ENCODE measurements around the gene HECTD4. TPM values are rescaled to one million over a fixed set of nuclear protein-coding genes. Genes with fewer than 3 reads are reported as not detected.

The HECTD4 gene
- total RNA-seq, 1 experiment from 2014 or later: 54.5 TPM

GRCh38 chr12:112179341-112179740 is 202.9 kb downstream of the HECTD4 start:
- peaks cover 3% of the 10 kb centered on the region; the same call in 1 of the 2 replicates for H3K36me3 ChIP-seq (ENCODE audit: control insufficient read depth, insufficient read depth, low read length)
- BruUV-seq (replicated peaks): no TSS peak
- POLR2A ChIA-PET: no interaction called here

DNA sequence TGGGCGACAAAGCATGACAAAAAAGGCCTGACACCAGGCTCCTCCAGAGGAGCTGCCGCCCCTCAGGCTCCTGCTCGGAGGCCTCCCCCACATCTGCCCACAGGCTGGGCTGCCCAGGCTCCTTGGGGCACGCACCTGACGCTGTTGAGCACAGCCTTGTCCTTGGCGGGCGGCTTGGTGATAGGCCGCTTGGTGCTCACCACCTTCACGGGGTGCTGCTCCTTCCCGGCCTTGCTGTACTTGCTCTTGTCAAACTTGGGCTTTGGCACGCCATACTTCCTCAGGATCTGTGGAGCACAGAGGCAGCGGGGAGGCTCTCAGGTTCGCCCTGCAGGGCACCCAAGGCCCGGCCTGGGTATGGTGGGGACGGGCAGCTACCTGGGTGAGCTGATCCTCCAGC is 203.4 kb downstream of the HECTD4 start:
- no peaks in the 10 kb centered on the region for H3K27me3 ChIP-seq (replicated peaks; ENCODE audit: control insufficient read depth, insufficient read depth, low read length)
- ChIA-PET CTCF (no interaction called here), POLR2A (no interaction called here)
- H3K36me3 ChIP-seq (ENCODE audit: control insufficient read depth, insufficient read depth, low read length): peaks cover 4% of the 10 kb centered on the region; the same call in 1 of the 2 replicates
- H3K36me3 Mint-ChIP-seq (ENCODE audit: insufficient read depth, unreplicated experiment): peaks cover 53% of the 10 kb centered on the region
- H3K27me3 Mint-ChIP-seq (ENCODE audit: insufficient read depth, unreplicated experiment): no peaks in the 10 kb centered on the region
- no peak for DNase-seq
- TF ChIP-seq, protein P1, sequence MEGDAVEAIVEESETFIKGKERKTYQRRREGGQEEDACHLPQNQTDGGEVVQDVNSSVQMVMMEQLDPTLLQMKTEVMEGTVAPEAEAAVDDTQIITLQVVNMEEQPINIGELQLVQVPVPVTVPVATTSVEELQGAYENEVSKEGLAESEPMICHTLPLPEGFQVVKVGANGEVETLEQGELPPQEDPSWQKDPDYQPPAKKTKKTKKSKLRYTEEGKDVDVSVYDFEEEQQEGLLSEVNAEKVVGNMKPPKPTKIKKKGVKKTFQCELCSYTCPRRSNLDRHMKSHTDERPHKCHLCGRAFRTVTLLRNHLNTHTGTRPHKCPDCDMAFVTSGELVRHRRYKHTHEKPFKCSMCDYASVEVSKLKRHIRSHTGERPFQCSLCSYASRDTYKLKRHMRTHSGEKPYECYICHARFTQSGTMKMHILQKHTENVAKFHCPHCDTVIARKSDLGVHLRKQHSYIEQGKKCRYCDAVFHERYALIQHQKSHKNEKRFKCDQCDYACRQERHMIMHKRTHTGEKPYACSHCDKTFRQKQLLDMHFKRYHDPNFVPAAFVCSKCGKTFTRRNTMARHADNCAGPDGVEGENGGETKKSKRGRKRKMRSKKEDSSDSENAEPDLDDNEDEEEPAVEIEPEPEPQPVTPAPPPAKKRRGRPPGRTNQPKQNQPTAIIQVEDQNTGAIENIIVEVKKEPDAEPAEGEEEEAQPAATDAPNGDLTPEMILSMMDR (IDR thresholded peaks at IDR 0.05; ENCODE audit: insufficient read depth in 1 of 2, low read depth in 1 of 2, low read length in 1 of 2, severe bottlenecking in 1 of 2, unreplicated experiment in 1 of 2): no peak
- no peaks in the 10 kb centered on the region for H3K9me3 ChIP-seq
- H3K27ac Mint-ChIP-seq (ENCODE audit: unreplicated experiment): no peak overlapping the region
- intact Hi-C loops (cut with micrococcal nuclease; ENCODE audit: unreplicated experiment): no loop called here
- no peaks in the 10 kb centered on the region for H3K4me1 ChIP-seq
- H3K9me3 Mint-ChIP-seq (ENCODE audit: unreplicated experiment): no peaks in the 10 kb centered on the region
- no peak overlapping the region for H3K4me3 ChIP-seq (ENCODE audit: low read depth, low read length)
- no TSS peak for BruUV-seq (replicated peaks)
- H3K4me1 Mint-ChIP-seq (ENCODE audit: low read depth, unreplicated experiment): no peaks in the 10 kb centered on the region
- no peak overlapping the region for H3K4me3 Mint-ChIP-seq (ENCODE audit: unreplicated experiment)

More at GRCh38 chr12:112179341-112179740, 202.9 kb downstream of the HECTD4 start:
- no peak for DNase-seq
- Histone ChIP-seq H3K27me3 (replicated peaks; ENCODE audit: control insufficient read depth, insufficient read depth, low read length) (no peaks in the 10 kb centered on the region), H3K4me3 (ENCODE audit: low read depth, low read length) (no peak overlapping the region), H3K4me1 (no peaks in the 10 kb centered on the region), H3K9me3 (no peaks in the 10 kb centered on the region)
- Mint-ChIP-seq H3K9me3 (ENCODE audit: unreplicated experiment) (no peaks in the 10 kb centered on the region), H3K27me3 (ENCODE audit: insufficient read depth, unreplicated experiment) (no peaks in the 10 kb centered on the region), H3K4me1 (ENCODE audit: low read depth, unreplicated experiment) (no peaks in the 10 kb centered on the region), H3K36me3 (ENCODE audit: insufficient read depth, unreplicated experiment) (peaks cover 55% of the 10 kb centered on the region), H3K27ac (ENCODE audit: unreplicated experiment) (no peak overlapping the region), H3K4me3 (ENCODE audit: unreplicated experiment) (no peak overlapping the region)
- TF ChIP-seq, protein P1 (IDR thresholded peaks at IDR 0.05; ENCODE audit: insufficient read depth in 1 of 2, low read depth in 1 of 2, low read length in 1 of 2, severe bottlenecking in 1 of 2, unreplicated experiment in 1 of 2): no peak
- intact Hi-C loops (cut with micrococcal nuclease; ENCODE audit: unreplicated experiment): no loop called here
- CTCF ChIA-PET: no interaction called here

DNA sequence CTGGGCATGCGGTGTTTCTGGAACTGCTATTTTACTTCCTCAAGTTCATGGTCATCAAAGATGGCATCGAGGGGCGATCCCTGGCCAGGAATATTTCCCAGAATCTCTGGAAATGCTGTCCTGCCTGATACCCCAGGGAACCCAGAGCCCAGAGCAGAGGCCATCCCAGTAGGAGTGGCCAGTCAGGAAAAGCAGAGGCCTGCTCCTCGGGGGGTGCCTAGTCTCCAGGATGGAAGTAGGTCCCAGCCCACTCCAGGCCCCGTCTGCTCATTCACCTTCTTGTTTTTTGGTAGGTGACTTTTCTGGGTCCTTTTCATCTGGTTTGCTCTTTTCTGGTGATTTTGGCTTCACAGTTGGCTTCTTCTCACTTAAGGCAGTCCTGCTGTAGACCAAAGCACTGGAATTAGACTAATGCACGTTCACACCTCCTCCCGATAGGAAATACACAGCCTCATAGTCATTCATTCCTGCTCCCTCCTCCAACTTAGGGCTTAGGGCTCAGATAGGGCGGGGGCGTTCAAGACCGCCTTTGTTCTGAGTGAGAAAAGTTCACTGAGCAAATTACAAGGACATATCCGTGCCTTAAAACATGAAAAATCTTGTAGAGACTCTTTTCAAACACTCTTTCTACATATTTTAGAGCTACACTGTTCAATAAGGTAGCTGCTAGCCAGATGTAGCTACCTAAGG is 205.8 kb downstream of the HECTD4 start:
- no peak for DNase-seq
- peaks cover 2% of the 10 kb centered on the region; the same call in 1 of the 2 replicates for H3K36me3 ChIP-seq (ENCODE audit: control insufficient read depth, insufficient read depth, low read length)
- TF ChIP-seq, protein P1 (IDR thresholded peaks at IDR 0.05; ENCODE audit: insufficient read depth in 1 of 2, low read depth in 1 of 2, low read length in 1 of 2, severe bottlenecking in 1 of 2, unreplicated experiment in 1 of 2): no peak
- H3K4me3 Mint-ChIP-seq (ENCODE audit: unreplicated experiment): no peak overlapping the region
- H3K27me3 ChIP-seq (replicated peaks; ENCODE audit: control insufficient read depth, insufficient read depth, low read length): no peaks in the 10 kb centered on the region
- H3K36me3 Mint-ChIP-seq (ENCODE audit: insufficient read depth, unreplicated experiment): peaks cover 45% of the 10 kb centered on the region
- no peak overlapping the region for H3K27ac Mint-ChIP-seq (ENCODE audit: unreplicated experiment)
- CTCF ChIA-PET: no interaction called here
- no peak overlapping the region for H3K4me3 ChIP-seq (ENCODE audit: low read depth, low read length)
- POLR2A ChIA-PET: no interaction called here
- intact Hi-C loops (cut with micrococcal nuclease; ENCODE audit: unreplicated experiment): no loop called here
- H3K9me3 ChIP-seq: no peaks in the 10 kb centered on the region
- H3K4me1 Mint-ChIP-seq (ENCODE audit: low read depth, unreplicated experiment): no peaks in the 10 kb centered on the region
- no peaks in the 10 kb centered on the region for H3K9me3 Mint-ChIP-seq (ENCODE audit: unreplicated experiment)
- BruUV-seq (replicated peaks): no TSS peak
- no peaks in the 10 kb centered on the region for H3K4me1 ChIP-seq
- H3K27me3 Mint-ChIP-seq (ENCODE audit: insufficient read depth, unreplicated experiment): no peaks in the 10 kb centered on the region

Measured in Caco-2 (cell line).